OCI-M1 (cell line): ENCODE data around the gene SNRPB2.
A peak's percentile ranks its signal among the peaks of the same experiment; 100 is the strongest.

Experiments used
- DNase-seq: peaks from one replicate; lab custom pipeline; 2025; lab: John Stamatoyannopoulos, UW

Gene SNRPB2

GRCh38 chr20:16732506-16733152 lies 2.8 kb downstream of the SNRPB2 start:
- peak; percentile 13 for DNase-seq

- no peak for DNase-seq
These were observed 10.7 kb downstream of the SNRPB2 start for GRCh38 chr20:16740365-16741072.

- no peak for DNase-seq
These were observed 14.5 kb downstream of the SNRPB2 start for GRCh38 chr20:16744178-16744807.

- DNase-seq, result no peak
These were observed 15.4 kb downstream of the SNRPB2 start for GRCh38 chr20:16745204-16745603.

GRCh38 chr20:16747291-16747811 lies 17.5 kb downstream of the SNRPB2 start:
- no peak for DNase-seq

- no peak for DNase-seq
These were observed 18.6 kb downstream of the SNRPB2 start, which contains the start of gene OTOR for GRCh38 chr20:16748308-16748900. Gene OTOR (plus strand): TSS chr20:16748358. CDS start chr20:16748402, 44 bp downstream.

- DNase-seq, result no peak
These were observed 19.7 kb downstream of the SNRPB2 start for GRCh38 chr20:16749573-16749972.

- no peak for DNase-seq
These were observed 22.3 kb downstream of the SNRPB2 start for GRCh38 chr20:16752082-16752481.

GRCh38 chr20:16752901-16753300 lies 23.1 kb downstream of the SNRPB2 start:
- DNase-seq, result no peak

GRCh38 chr20:16758454-16759180 lies 28.8 kb downstream of the SNRPB2 start:
- DNase-seq, result no peak

- no peak for DNase-seq
These were observed 29.3 kb downstream of the SNRPB2 start for GRCh38 chr20:16759181-16759563.

GRCh38 chr20:16760431-16761304 lies 30.8 kb downstream of the SNRPB2 start:
- no peak for DNase-seq

- peak; percentile 78 for DNase-seq
These were observed 31.5 kb downstream of the SNRPB2 start for GRCh38 chr20:16761305-16761829.

- DNase-seq, result no peak
These were observed 34.7 kb downstream of the SNRPB2 start for GRCh38 chr20:16764560-16764959.

GRCh38 chr20:16771213-16771612 lies 41.4 kb downstream of the SNRPB2 start:
- DNase-seq, result no peak

GRCh38 chr20:16775961-16776360 lies 46.1 kb downstream of the SNRPB2 start:
- DNase-seq, result no peak

- DNase-seq, result no peak
These were observed 47.3 kb downstream of the SNRPB2 start for GRCh38 chr20:16777126-16777525.

GRCh38 chr20:16778159-16778558 lies 48.3 kb downstream of the SNRPB2 start:
- no peak for DNase-seq

- DNase-seq, result no peak
These were observed 51.7 kb downstream of the SNRPB2 start for GRCh38 chr20:16781496-16781895.

- no peak for DNase-seq
These were observed 55.4 kb downstream of the SNRPB2 start for GRCh38 chr20:16785226-16785625.
